H1 (cell line): ENCODE data around the gene GGA2. TPM values are rescaled to one million over a fixed set of nuclear protein-coding genes. Genes with fewer than 3 reads are reported as not detected.

ENCODE experiments used
- CTCF ChIA-PET: fragments of 300-600 bp; sonication (Branson Sonifier 250); formaldehyde crosslinking; loops from one replicate; lab custom pipeline; 2021; ENCODE audit not compliant: partially characterized antibody; lab: Charles Lee
- POLR2A ChIA-PET: fragments of 300-600 bp; sonication (Branson Sonifier 250); formaldehyde crosslinking; loops from one replicate; lab custom pipeline; 2021; ENCODE audit warnings: inconsistent platforms; ENCODE audit not compliant: partially characterized antibody; lab: Charles Lee
- DNase-seq, 2 experiments: peaks; one replicate each; pipeline versions ENCODE4 v3.0.0 to v3.0.0-alpha.2; 2010 to 2022; ENCODE audit warnings: low spot score in 2 of 2, low read depth in 1 of 2, mixed read lengths in 1 of 2
- FAIRE-seq: peaks from 2 replicates; lab custom pipeline; 2011; peaks lifted over from hg19 to GRCh38; lab: Jason Lieb, UNC
- H2AFZ ChIP-seq: 2 replicates; pipeline ENCODE4 v1.8.1; 2012; ENCODE audit warnings: low read length, inconsistent platforms
- H2AK5ac ChIP-seq: 2 replicates; pipeline ENCODE4 v1.6.1; 2013; ENCODE audit warnings: low read depth, low read length
- H2BK120ac ChIP-seq: replicated peaks from 2 replicates; pipeline ENCODE3; 2013; ENCODE audit warnings: low read depth, low read length, inconsistent platforms
- H2BK12ac ChIP-seq: 2 replicates; pipeline ENCODE4 v1.6.1; 2013; ENCODE audit warnings: low read depth, low read length
- H2BK15ac ChIP-seq: 2 replicates; pipeline ENCODE4 v1.6.1; 2013; ENCODE audit warnings: low read length
- H2BK20ac ChIP-seq: 2 replicates; pipeline ENCODE4 v1.6.1; 2013; ENCODE audit warnings: low read length
- H2BK5ac ChIP-seq: 2 replicates; pipeline ENCODE4 v1.6.1; 2013; ENCODE audit warnings: low read depth, low read length
- H3K14ac ChIP-seq: 2 replicates; pipeline ENCODE4 v1.6.1; 2013; ENCODE audit warnings: inconsistent platforms; ENCODE audit not compliant: insufficient read length
- H3K18ac ChIP-seq: 2 replicates; pipeline ENCODE4 v1.6.1; 2013; ENCODE audit warnings: low read length; ENCODE audit errors: extremely low read depth
- H3K23ac ChIP-seq: 2 replicates; pipeline ENCODE4 v1.6.1; 2013; ENCODE audit warnings: inconsistent platforms; ENCODE audit not compliant: insufficient read length
- H3K23me2 ChIP-seq: 2 replicates; pipeline ENCODE4 v1.6.1; 2013; ENCODE audit warnings: low read depth, low read length
- H3K27ac ChIP-seq: 2 replicates; pipeline ENCODE4 v1.6.1; 2011; ENCODE audit warnings: low read depth, low read length, inconsistent platforms
- H3K27me3 ChIP-seq, 4 experiments: replicated peaks in 1 of 4; 1 replicate in 1 of 4; 2 replicates in 3 of 4; pipeline versions ENCODE4 v1.6.1 to v1.8.1; 2011 to 2013; ENCODE audit warnings: low read length in 3 of 4, mild to moderate bottlenecking in 3 of 4, inconsistent platforms in 2 of 4, mixed read lengths in 2 of 4, moderate library complexity in 1 of 4; ENCODE audit not compliant: control insufficient read depth in 3 of 4, insufficient read depth in 3 of 4; ENCODE audit errors: extremely low read depth in 1 of 4
- H3K36me3 ChIP-seq, 4 experiments: 2 replicates each; pipeline versions ENCODE4 v1.6.1 to v1.8.1; 2011 to 2013; ENCODE audit warnings: mild to moderate bottlenecking in 4 of 4, low read length in 3 of 4, moderate library complexity in 2 of 4, control low read depth in 1 of 4, inconsistent platforms in 1 of 4; ENCODE audit not compliant: insufficient read depth in 4 of 4, control insufficient read depth in 2 of 4
- H3K4ac ChIP-seq: replicated peaks from 2 replicates; pipeline ENCODE3; 2013; ENCODE audit warnings: low read length, low read depth, mixed read lengths, inconsistent platforms; ENCODE audit not compliant: insufficient read length
- H3K4me1 ChIP-seq, 4 experiments: replicated peaks in 1 of 4; 1 replicate in 1 of 4; 2 replicates in 3 of 4; pipeline versions ENCODE4 v1.6.1 to v1.8.1; 2011 to 2013; ENCODE audit warnings: low read length in 3 of 4, inconsistent platforms in 2 of 4, mixed read lengths in 1 of 4; ENCODE audit not compliant: insufficient read depth in 4 of 4, control insufficient read depth in 3 of 4
- H3K4me2 ChIP-seq, 2 experiments: 2 replicates each; pipeline versions ENCODE4 v1.6.1 to v1.8.1; 2011 to 2013; ENCODE audit warnings: low read depth in 2 of 2, low read length in 2 of 2, control low read depth in 1 of 2, inconsistent platforms in 1 of 2, mild to moderate bottlenecking in 1 of 2; ENCODE audit not compliant: insufficient read depth in 1 of 2
- H3K4me3 ChIP-seq, 4 experiments: fragments of 200-600, 300-600 bp in 1 of 4; sonication (generic), shearing (Covaris generic), sonication (Bioruptor Twin) in 1 of 4; 2 replicates each; pipeline versions ENCODE4 v1.5.1 to v1.8.1; 2011 to 2016; ENCODE audit warnings: low read length in 4 of 4, low read depth in 3 of 4, control low read depth in 2 of 4, inconsistent platforms in 2 of 4, mild to moderate bottlenecking in 2 of 4, mixed read lengths in 1 of 4, moderate library complexity in 1 of 4; ENCODE audit not compliant: insufficient read depth in 2 of 4; ENCODE audit errors: extremely low read depth in 1 of 4
- H3K56ac ChIP-seq: replicated peaks from 2 replicates; pipeline ENCODE3; 2013; ENCODE audit warnings: low read depth, mild to moderate bottlenecking, mixed read lengths, low read length, inconsistent platforms; ENCODE audit not compliant: insufficient read length
- H3K79me1 ChIP-seq: 2 replicates; pipeline ENCODE4 v1.6.1; 2013; ENCODE audit warnings: low read depth, low read length, control low read depth
- H3K79me2 ChIP-seq, 2 experiments: 2 replicates each; pipeline versions ENCODE4 v1.6.1 to v1.8.1; 2012 to 2013; ENCODE audit warnings: low read length in 2 of 2, mild to moderate bottlenecking in 2 of 2, inconsistent platforms in 1 of 2; ENCODE audit not compliant: insufficient read depth in 2 of 2, control insufficient read depth in 1 of 2
- H3K9ac ChIP-seq, 4 experiments: replicated peaks in 1 of 4; 1 replicate in 1 of 4; 2 replicates in 3 of 4; pipeline versions ENCODE4 v1.6.1 to v1.8.1; 2011 to 2013; ENCODE audit warnings: low read depth in 3 of 4, low read length in 3 of 4, control low read depth in 2 of 4, mild to moderate bottlenecking in 2 of 4, moderate library complexity in 2 of 4, inconsistent platforms in 1 of 4; ENCODE audit errors: extremely low read depth in 1 of 4
- H3K9me3 ChIP-seq, 2 experiments: 2 replicates each; pipeline versions ENCODE4 v1.6.1 to v1.8.1; 2012 to 2013; ENCODE audit warnings: mild to moderate bottlenecking in 2 of 2, moderate library complexity in 2 of 2, control low read depth in 1 of 2, inconsistent platforms in 1 of 2, low read depth in 1 of 2, low read length in 1 of 2, mixed read lengths in 1 of 2; ENCODE audit not compliant: insufficient read depth in 2 of 2
- H4K20me1 ChIP-seq, 2 experiments: replicated peaks in 1 of 2; 2 replicates each; pipeline versions ENCODE3 to v1.8.1; 2011 to 2013; ENCODE audit warnings: inconsistent platforms in 2 of 2, low read length in 2 of 2, mild to moderate bottlenecking in 1 of 2; ENCODE audit not compliant: insufficient read depth in 2 of 2, control insufficient read depth in 1 of 2
- H4K5ac ChIP-seq: 2 replicates; pipeline ENCODE4 v1.6.1; 2013; ENCODE audit warnings: low read length, low read depth, mixed read lengths, inconsistent platforms; ENCODE audit not compliant: insufficient read length
- H4K8ac ChIP-seq: 2 replicates; pipeline ENCODE4 v1.8.0; 2013; ENCODE audit warnings: mild to moderate bottlenecking, moderate library complexity, low read length, inconsistent platforms; ENCODE audit not compliant: insufficient read depth; ENCODE audit errors: extremely low read depth
- H4K91ac ChIP-seq: replicated peaks from 2 replicates; pipeline ENCODE3; 2013; ENCODE audit warnings: low read length, mixed read lengths, inconsistent platforms; ENCODE audit not compliant: insufficient read length
- ASH2L ChIP-seq: fragments of 200-600, 300-600 bp; sonication (generic); IDR thresholded peaks from one replicate; pipeline ENCODE4 v1.7.1; 2017; ENCODE audit warnings: low read length
- CBX5 ChIP-seq: fragments of 300-800, 300-1000 bp; sonication (generic); IDR thresholded peaks from 2 replicates; pipeline ENCODE4 v1.7.1; 2016; ENCODE audit warnings: antibody characterized with exemption, low read length, low read depth
- JUN ChIP-seq: IDR thresholded peaks from 2 replicates; pipeline ENCODE4 v1.6.1; 2011; ENCODE audit warnings: low read depth, mild to moderate bottlenecking, improper control_type of control experiment, low read length
- POU5F1 ChIP-seq: IDR thresholded peaks from 2 replicates; pipeline ENCODE4 v1.6.1; 2011; ENCODE audit warnings: low read depth, mild to moderate bottlenecking, low read length, moderate library complexity
- RBBP5 ChIP-seq: IDR thresholded peaks from 2 replicates; pipeline ENCODE4 v1.7.1; 2012; ENCODE audit warnings: low read depth, mild to moderate bottlenecking, inconsistent platforms, low read length, moderate library complexity, borderline replicate concordance
- WGBS, 2 experiments: shearing (Covaris generic) in 1 of 2; methylation state at CpG; one replicate each; pipeline versions ENCODE4 v1.1.6 to v1.1.7; 2013 to 2015; ENCODE audit warnings: low lambda C conversion rate in 2 of 2, mixed read lengths in 2 of 2, inconsistent platforms in 1 of 2, low coverage in 1 of 2, missing lambda C conversion rate in 1 of 2; ENCODE audit not compliant: insufficient replicate concordance in 2 of 2, insufficient coverage in 1 of 2, insufficient read length in 1 of 2; ENCODE audit errors: extremely low coverage in 1 of 2, missing lambda C conversion rate in 1 of 2; 5-methylcytosine and 5-hydroxymethylcytosine counted together
- polyA plus RNA-seq, 7 experiments: library from polyadenylated mRNA; depleted of rRNA in 3 of 7; stranded (reverse) in 5 of 7; unstranded in 2 of 7; fragments of >200 nt in 5 of 7; fragments of 200-250 nt in 2 of 7; gene quantifications; 1 replicate in 5 of 7; 2 replicates in 1 of 7; 4 replicates in 1 of 7; pipeline versions ENCODE4 v1.2.1 to v1.2.3, GENCODE V29; 2011 to 2013; ENCODE audit warnings: missing spikeins in 2 of 7, mixed read lengths in 2 of 7
- total RNA-seq: library from RNA; stranded (reverse); fragmentation: NEBNext Ultra II Directional; extraction: Animal tissue kit (Norgen Biotek cat#: 25700); gene quantifications from 2 replicates; pipeline ENCODE4 v1.2.1, GENCODE V29; 2021

The GGA2 gene
- total and polyA plus RNA-seq, 2 of the 8 experiments (the other 6 are each of a cell fraction or from before 2014, with no cell fraction given), result 65.8 to 114 TPM

- ChIA-PET CTCF (interaction anchor here (1.1 kb wide), 1 partner anchor 68 kb away, joined by 3 read pairs; no protein-coding TSS in a partner anchor), POLR2A (interaction anchor here (0.5 to 1.9 kb wide), 3 partner anchors 11 to 22 kb away, joined by 3 to 8 read pairs (median 7); partner anchors contain the start of gene GGA2)
- no peaks in the 10 kb centered on the region for H3K27me3 ChIP-seq
- H3K14ac ChIP-seq, result no peak overlapping the region
- no peak overlapping the region for H2BK12ac ChIP-seq
- no peak overlapping the region for H2BK15ac ChIP-seq
- no peak overlapping the region for H3K9ac ChIP-seq
- no peak overlapping the region for H3K18ac ChIP-seq
- WGBS, 2 experiments, result 91% methylated on average over 10 of the region's 10 CpGs; no CpG with 5 or more reads in 1 of the 2 experiments
- peaks cover 2 to 3% of the 10 kb centered on the region in 2 experiments for H4K20me1 ChIP-seq
- no peak overlapping the region for H3K23ac ChIP-seq
- no peak overlapping the region for H4K8ac ChIP-seq
- no peaks in the 10 kb centered on the region for H3K4me1 ChIP-seq
- H2BK20ac ChIP-seq, result no peak overlapping the region
- no peak overlapping the region for H3K56ac ChIP-seq
- H4K5ac ChIP-seq, result no peak overlapping the region
- H2AFZ ChIP-seq, result no peak overlapping the region
- no peak overlapping the region for H2BK120ac ChIP-seq
- H3K27ac ChIP-seq, result no peak overlapping the region
- H3K23me2 ChIP-seq, result no peaks in the 10 kb centered on the region
- no peak overlapping the region for H2AK5ac ChIP-seq
- no peak overlapping the region for H3K4me2 ChIP-seq
- no peak for DNase-seq
- H3K79me1 ChIP-seq, result no peaks in the 10 kb centered on the region
- TF ChIP-seq JUN (no peak), RBBP5 (no peak), ASH2L (no peak), CBX5 (no peak), POU5F1 (no peak)
- no peak overlapping the region for H4K91ac ChIP-seq
- FAIRE-seq, result no peak
- H2BK5ac ChIP-seq, result no peak overlapping the region
- peaks cover 23 to 59% (median 50%) of the 10 kb centered on the region in 4 experiments for H3K36me3 ChIP-seq
- H3K4me3 ChIP-seq, result no peak overlapping the region
- no peaks in the 10 kb centered on the region for H3K79me2 ChIP-seq
- no peaks in the 10 kb centered on the region for H3K9me3 ChIP-seq
- no peak overlapping the region for H3K4ac ChIP-seq
Measured at GRCh38 chr16:23528644-23529310, 18.5 kb upstream of the GGA2 start.
